ENCODE results near the gene TJP3.

Gene TJP3

GRCh38 chr19:3692141-3693024, 15.8 kb upstream of the TJP3 start:
- peak; percentile 74 to 79 for DNase-seq

- DNase-seq, result no peak
These were observed 14.9 kb upstream of the TJP3 start for GRCh38 chr19:3693025-3693925.

- DNase-seq, result no peak
These were observed 13.6 kb upstream of the TJP3 start for GRCh38 chr19:3694361-3695123.

GRCh38 chr19:3695124-3695733, 13.0 kb upstream of the TJP3 start:
- no peak for DNase-seq

- no peak for DNase-seq
These were observed 12.1 kb upstream of the TJP3 start for GRCh38 chr19:3695986-3696659.

GRCh38 chr19:3696660-3696995, 11.6 kb upstream of the TJP3 start:
- DNase-seq, result no peak

GRCh38 chr19:3697094-3697493, 11.1 kb upstream of the TJP3 start:
- no peak for DNase-seq

GRCh38 chr19:3697671-3698385, 10.4 kb upstream of the TJP3 start:
- no peak for DNase-seq

GRCh38 chr19:3698386-3698950, 9.7 kb upstream of the TJP3 start:
- DNase-seq, result no peak

GRCh38 chr19:3698974-3699740, 9.0 kb upstream of the TJP3 start:
- DNase-seq, result peak; percentile 57 to 59

- peak in 1 of 2 experiments; percentile 43 for DNase-seq
These were observed 8.4 kb upstream of the TJP3 start for GRCh38 chr19:3699741-3700241.

GRCh38 chr19:3700242-3701032, 7.7 kb upstream of the TJP3 start, which contains the start of gene PIP5K1C:
Gene PIP5K1C (minus strand): TSS chr19:3700468. CDS start chr19:3700390, 78 bp downstream.
- peak; percentile 95 to 96 for DNase-seq

GRCh38 chr19:3701200-3701599, 7.0 kb upstream of the TJP3 start:
- no peak for DNase-seq

- no peak for DNase-seq
These were observed 347 bp upstream of the TJP3 start for GRCh38 chr19:3707868-3708206.

GRCh38 chr19:3710265-3710812, 2.2 kb downstream of the TJP3 start:
- DNase-seq, result no peak

GRCh38 chr19:3712663-3713611, 4.8 kb downstream of the TJP3 start:
- no peak for DNase-seq

GRCh38 chr19:3716147-3716668, 8.0 kb downstream of the TJP3 start:
- no peak for DNase-seq
